ENCODE measurements around the gene TMEM129. TPM values are rescaled to one million over a fixed set of nuclear protein-coding genes. Genes with fewer than 3 reads are reported as not detected.

TMEM129 gene
- total and polyA plus RNA-seq, 12 donors: 28.1 to 45.6 (median 33.2) TPM

- no peaks in the 10 kb centered on the region for H3K9me3 ChIP-seq
- DNase-seq (peak; percentile 64 to 79), ATAC-seq (peak in 6 of 8 donors; percentile 12 to 54 (median 38))
- peaks cover 0 to 11% (median 7%) of the 10 kb centered on the region in 7 donors for H3K27me3 ChIP-seq
- peaks cover 0 to 21% (median 0%) of the 10 kb centered on the region in 9 donors for H3K36me3 ChIP-seq
- no peak overlapping the region for H3K27ac ChIP-seq
- peaks cover 0 to 23% (median 14%) of the 10 kb centered on the region in 9 donors for H3K4me1 ChIP-seq
- peak; percentile 54 to 82 (median 77) for TF ChIP-seq CTCF (IDR thresholded peaks at IDR 0.05)
- WGBS, 2 donors: 4 to 6% methylated on average over 29 of the region's 29 CpGs
- no peak overlapping the region for H3K4me3 ChIP-seq
- intact Hi-C loops (cut with DNase I): loop anchor here in 8 of 10 donors (1.0 to 5.0 kb wide), 6 partner anchors 59 to 154 kb away; no protein-coding TSS in a partner anchor
These were observed 27.4 kb upstream of the TMEM129 start for GRCh38 chr4:1748465-1748995.

DNA sequence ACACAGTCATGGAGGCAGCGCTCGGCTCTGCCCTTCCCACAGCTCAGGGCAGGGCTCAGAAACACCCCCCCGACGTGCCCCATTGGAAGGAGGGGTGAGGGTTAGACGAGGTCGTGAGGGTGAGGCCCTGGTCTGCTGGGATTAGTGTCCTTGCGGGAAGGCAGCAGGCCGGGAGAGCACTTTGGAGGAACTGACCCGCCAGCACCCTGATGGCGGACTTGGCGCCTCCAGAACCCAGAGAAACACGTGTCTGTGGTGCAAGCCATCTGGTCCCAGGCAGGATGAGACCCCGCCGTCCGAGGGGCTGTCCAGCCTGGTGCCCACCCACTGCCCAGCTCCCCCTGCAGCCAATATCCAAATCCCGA lies 26.5 kb upstream of the TMEM129 start:
- TF ChIP-seq CTCF (IDR thresholded peaks at IDR 0.05): no peak
- Histone ChIP-seq H3K36me3 (peaks cover 0 to 31% (median 0%) of the 10 kb centered on the region in 9 donors), H3K27ac (no peak overlapping the region), H3K4me3 (no peak overlapping the region), H3K9me3 (no peaks in the 10 kb centered on the region), H3K4me1 (peaks cover 0 to 17% (median 11%) of the 10 kb centered on the region in 9 donors), H3K27me3 (peaks cover 0 to 11% (median 7%) of the 10 kb centered on the region in 7 donors)
- WGBS, 2 donors: 84 to 88% methylated on average over 16 of the region's 16 CpGs
- no peak for ATAC-seq
- intact Hi-C loops (cut with DNase I): loop anchor here in 9 of 10 donors (2.0 to 5.0 kb wide), 7 partner anchors 60 to 155 kb away; no protein-coding TSS in a partner anchor
- DNase-seq: no peak

GRCh38 chr4:1746919-1747602 lies 25.9 kb upstream of the TMEM129 start:
- ATAC-seq: no peak
- DNase-seq: no peak
- WGBS, 2 donors: 81 to 83% methylated on average over 32 to 33 of the region's 33 CpGs
- Histone ChIP-seq H3K27ac (no peak overlapping the region), H3K27me3 (peaks cover 0 to 11% (median 7%) of the 10 kb centered on the region in 7 donors), H3K4me3 (no peak overlapping the region), H3K36me3 (peaks cover 0 to 36% (median 0%) of the 10 kb centered on the region in 9 donors), H3K4me1 (peaks cover 0 to 12% (median 5%) of the 10 kb centered on the region in 9 donors), H3K9me3 (no peaks in the 10 kb centered on the region)
- intact Hi-C loops (cut with DNase I): loop anchor here in 9 of 10 donors (2.0 to 5.0 kb wide), 7 partner anchors 60 to 155 kb away; no protein-coding TSS in a partner anchor
- no peak for TF ChIP-seq CTCF (IDR thresholded peaks at IDR 0.05)

DNA sequence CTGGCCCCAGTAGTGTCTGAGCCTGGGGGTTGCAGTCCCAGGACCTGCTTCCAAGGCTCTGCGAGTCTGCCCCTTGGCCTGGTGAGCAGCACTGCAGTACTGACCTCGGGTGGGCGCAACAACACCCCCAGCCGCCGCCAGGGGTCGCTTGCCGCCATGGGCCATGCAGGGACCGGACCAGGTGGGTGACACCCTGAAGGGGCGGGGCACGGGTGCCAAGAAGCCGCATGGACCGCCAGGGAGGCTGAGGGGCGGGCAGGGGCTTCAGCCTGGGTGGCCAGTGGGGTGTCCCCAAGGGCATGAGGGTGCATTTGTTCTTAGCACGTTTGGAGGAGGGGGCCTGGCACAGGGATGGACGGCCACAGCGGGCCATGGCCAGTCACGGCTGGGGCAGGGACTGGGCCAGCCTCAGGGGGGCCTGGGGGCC lies 25.2 kb upstream of the TMEM129 start:
- intact Hi-C loops (cut with DNase I): loop anchor here in 9 of 10 donors (2.0 to 5.0 kb wide), 7 partner anchors 61 to 156 kb away; no protein-coding TSS in a partner anchor
- ATAC-seq (peak; percentile 60 to 83 (median 68)), DNase-seq (peak; percentile 63 to 77)
- H3K4me3 ChIP-seq: no peak overlapping the region
- peaks cover 0 to 7% (median 4%) of the 10 kb centered on the region in 9 donors for H3K4me1 ChIP-seq
- no peak overlapping the region for H3K27ac ChIP-seq
- H3K9me3 ChIP-seq: no peaks in the 10 kb centered on the region
- peaks cover 0 to 44% (median 0%) of the 10 kb centered on the region in 9 donors for H3K36me3 ChIP-seq
- WGBS, 2 donors: 15 to 20% methylated on average over 17 of the region's 17 CpGs
- peak; percentile 69 to 86 (median 79) for TF ChIP-seq CTCF (IDR thresholded peaks at IDR 0.05)
- peaks cover 0 to 11% (median 7%) of the 10 kb centered on the region in 7 donors for H3K27me3 ChIP-seq

Measured in heart right ventricle (tissue), 16 donors.